GM19328 (cell line): ENCODE results near the gene STX12.
"Not testable (repeated sequence)": the region's sequence is repeated elsewhere in the genome, so short reads cannot be mapped to it uniquely, and the experiment has no call there.

Experiments
- ATAC-seq: cut with Tn5 transposase; IDR thresholded peaks from one replicate; pipeline ENCODE4 v1.9.1; 2021; ENCODE audit warnings: mild to moderate bottlenecking, moderate library complexity; ENCODE audit not compliant: unreplicated experiment

The STX12 gene

GRCh38 chr1:27829339-27829960 lies 56.4 kb downstream of the STX12 start:
- ATAC-seq, result not testable (repeated sequence)

- ATAC-seq, result peak; percentile 87
Measured at GRCh38 chr1:27830621-27831440, 57.8 kb downstream of the STX12 start, which contains the start of gene PPP1R8. PPP1R8 (plus strand) TSS chr1:27830782; CDS start chr1:27830836, 54 bp downstream.

- ATAC-seq, result no peak
Measured at GRCh38 chr1:27831568-27832410, 58.8 kb downstream of the STX12 start.

GRCh38 chr1:27832762-27833161 lies 59.7 kb downstream of the STX12 start:
- ATAC-seq, result no peak

GRCh38 chr1:27833470-27833869 lies 60.5 kb downstream of the STX12 start:
- no peak for ATAC-seq

GRCh38 chr1:27835046-27835445 lies 62.0 kb downstream of the STX12 start:
- ATAC-seq, result no peak

- ATAC-seq, result no peak
Measured at GRCh38 chr1:27835501-27835900, 62.5 kb downstream of the STX12 start.

- no peak for ATAC-seq
Measured at GRCh38 chr1:27849951-27850350, 76.9 kb downstream of the STX12 start.

- no peak for ATAC-seq
Measured at GRCh38 chr1:27855085-27855484, 82.1 kb downstream of the STX12 start.

- ATAC-seq, result no peak
Measured at GRCh38 chr1:27856561-27857343, 83.7 kb downstream of the STX12 start.

- ATAC-seq, result not testable (repeated sequence)
Measured at GRCh38 chr1:27857552-27857951, 84.5 kb downstream of the STX12 start.

- ATAC-seq, result no peak
Measured at GRCh38 chr1:27858072-27858948, 85.3 kb downstream of the STX12 start.

GRCh38 chr1:27858949-27859576 lies 86.0 kb downstream of the STX12 start:
- ATAC-seq, result no peak

- ATAC-seq, result no peak
Measured at GRCh38 chr1:27861436-27861835, 88.4 kb downstream of the STX12 start.

GRCh38 chr1:27862004-27862403 lies 89.0 kb downstream of the STX12 start:
- ATAC-seq, result no peak

GRCh38 chr1:27862671-27863537 lies 89.9 kb downstream of the STX12 start:
- ATAC-seq, result no peak

- ATAC-seq, result no peak
Measured at GRCh38 chr1:27863538-27863915, 90.5 kb downstream of the STX12 start.

GRCh38 chr1:27864264-27864895 lies 91.4 kb downstream of the STX12 start:
- no peak for ATAC-seq
